GM12878 (cell line): ENCODE results near the gene ALDH1A3. TPM values are rescaled to one million over a fixed set of nuclear protein-coding genes. Genes with fewer than 3 reads are reported as not detected.

Experiments used
- ATAC-seq: fragments of 200-7000 bp; cut with Tn5 transposase; 3 replicates; pipeline ENCODE4 v1.9.1; 2020; ENCODE audit warnings: mild to moderate bottlenecking, moderate library complexity
- BruUV-seq: library from RNA; stranded (reverse); fragments of 400-500 nt; replicated peaks from 2 replicates; lab custom pipeline; 2021; lab: Mats Ljungman, UMichigan
- CTCF ChIA-PET: fragments of 300-600 bp; sonication (Branson Sonifier 250); formaldehyde crosslinking; extraction: SDS; loops from one replicate; lab custom pipeline; 2021; ENCODE audit warnings: inconsistent platforms; lab: Yijun Ruan, JAX
- POLR2A ChIA-PET: fragments of 350-600 bp; formaldehyde crosslinking; extraction: SDS; loops from one replicate; lab custom pipeline; 2021; ENCODE audit warnings: inconsistent platforms; lab: Charles Lee
- RAD21 ChIA-PET: fragments of 300-600 bp; sonication (Branson Sonifier 250); formaldehyde crosslinking; loops from one replicate; lab custom pipeline; 2023; ENCODE audit warnings: antibody characterized with exemption; ENCODE audit not compliant: unreplicated experiment; lab: Charles Lee
- SMC1A ChIA-PET: fragments of 300-600 bp; sonication (Branson Sonifier 250); formaldehyde crosslinking; loops from one replicate; lab custom pipeline; 2023; ENCODE audit not compliant: unreplicated experiment, uncharacterized antibody; lab: Charles Lee
- DNase-seq: peaks from one replicate; pipeline ENCODE4 v3.0.0-alpha.2; 2011; ENCODE audit warnings: low read depth, low spot score
- FAIRE-seq: peaks from 3 replicates; lab custom pipeline; 2011; peaks lifted over from hg19 to GRCh38; lab: Jason Lieb, UNC
- H2AFZ ChIP-seq: 2 replicates; pipeline ENCODE4 v1.6.0; 2011; ENCODE audit warnings: low read depth, low read length, control low read depth; ENCODE audit not compliant: control insufficient read depth
- H3K27ac ChIP-seq: 2 replicates; pipeline ENCODE4 v1.5.1; 2011; ENCODE audit warnings: control low read depth; ENCODE audit not compliant: control insufficient read depth, insufficient read depth
- H3K27me3 ChIP-seq, 2 experiments: replicated peaks in 1 of 2; 2 replicates each; pipeline versions ENCODE4 v1.6.0 to v1.6.1; 2011; ENCODE audit warnings: low read length in 1 of 2; ENCODE audit not compliant: control insufficient read depth in 2 of 2, insufficient read depth in 2 of 2
- H3K36me3 ChIP-seq, 2 experiments: 2 replicates each; pipeline ENCODE4 v1.5.1; 2011; ENCODE audit warnings: low read length in 1 of 2; ENCODE audit not compliant: control insufficient read depth in 2 of 2, insufficient read depth in 2 of 2
- H3K4me1 ChIP-seq: 2 replicates; pipeline ENCODE4 v1.6.1; 2011; ENCODE audit warnings: mild to moderate bottlenecking, low read length, moderate library complexity, mixed read lengths; ENCODE audit not compliant: control insufficient read depth, insufficient read depth
- H3K4me2 ChIP-seq: 2 replicates; pipeline ENCODE4 v1.6.0; 2011; ENCODE audit warnings: control low read depth; ENCODE audit not compliant: control insufficient read depth, insufficient read depth
- H3K4me3 ChIP-seq: fragments of 200-600 bp; sonication (generic); 2 replicates; pipeline ENCODE4 v1.5.1; 2016
- H3K79me2 ChIP-seq: 2 replicates; pipeline ENCODE4 v1.6.0; 2011; ENCODE audit warnings: low read length; ENCODE audit not compliant: control insufficient read depth, insufficient read depth
- H3K9ac ChIP-seq: 2 replicates; pipeline ENCODE4 v1.8.0; 2011; ENCODE audit warnings: low read length, control low read depth, mixed read lengths; ENCODE audit not compliant: control insufficient read depth, insufficient read depth
- H3K9me3 ChIP-seq: replicated peaks from 3 replicates; pipeline ENCODE4 v1.5.1; 2011; ENCODE audit warnings: mild to moderate bottlenecking, low read length; ENCODE audit not compliant: control insufficient read depth, insufficient read depth
- H4K20me1 ChIP-seq: 2 replicates; pipeline ENCODE4 v1.6.0; 2011; ENCODE audit not compliant: control insufficient read depth, insufficient read depth
- DPF2 ChIP-seq: fragments of 450-650 bp; IDR thresholded peaks from 2 replicates; pipeline ENCODE4 v1.6.1; 2017; ENCODE audit warnings: mild to moderate bottlenecking
- GATAD2B ChIP-seq: fragments of 450-650 bp; conservative IDR thresholded peaks from 2 replicates; pipeline ENCODE4 v1.6.1; 2017; ENCODE audit warnings: low read depth, mild to moderate bottlenecking, moderate library complexity
- IKZF1 ChIP-seq: fragments of 450-650 bp; conservative IDR thresholded peaks from 2 replicates; pipeline ENCODE4 v1.6.1; 2017; ENCODE audit warnings: antibody characterized with exemption, mild to moderate bottlenecking
- MYC ChIP-seq: IDR thresholded peaks from 2 replicates; pipeline ENCODE4 v1.6.1; 2011; ENCODE audit warnings: mild to moderate bottlenecking, low read length, moderate library complexity, inconsistent platforms; ENCODE audit not compliant: insufficient read depth, insufficient replicate concordance, insufficient read length, severe bottlenecking
- NR2F1 ChIP-seq: fragments of 450-650 bp; conservative IDR thresholded peaks from 2 replicates; pipeline ENCODE4 v1.6.1; 2017; ENCODE audit warnings: mild to moderate bottlenecking
- POLR2A ChIP-seq: IDR thresholded peaks from 2 replicates; pipeline ENCODE4 v1.6.1; 2011; ENCODE audit warnings: low read depth, mild to moderate bottlenecking, low read length
- POLR2AphosphoS5 ChIP-seq: IDR thresholded peaks from 2 replicates; pipeline ENCODE4 v1.6.1; 2011; ENCODE audit warnings: mild to moderate bottlenecking, low read length, inconsistent platforms
- POU2F2 ChIP-seq: IDR thresholded peaks from 3 replicates; pipeline ENCODE4 v1.6.1; 2011; ENCODE audit warnings: low read depth, mild to moderate bottlenecking, low read length, borderline replicate concordance
- SPI1 ChIP-seq: IDR thresholded peaks from 2 replicates; pipeline ENCODE4 v1.6.1; 2011; ENCODE audit warnings: low read depth, mild to moderate bottlenecking, low read length, moderate library complexity, borderline replicate concordance; ENCODE audit not compliant: insufficient read depth
- SREBF2 ChIP-seq: IDR thresholded peaks from 2 replicates; pipeline ENCODE4 v1.6.1; 2012; ENCODE audit warnings: mild to moderate bottlenecking, low read length
- STAT1 ChIP-seq: fragments of 450-650 bp; conservative IDR thresholded peaks from 2 replicates; pipeline ENCODE4 v1.6.1; 2014; ENCODE audit warnings: antibody characterized with exemption, mild to moderate bottlenecking
- TCF3 ChIP-seq: IDR thresholded peaks from 2 replicates; pipeline ENCODE4 v1.6.1; 2012; ENCODE audit warnings: low read depth, mild to moderate bottlenecking, low read length, borderline replicate concordance; ENCODE audit not compliant: insufficient read depth
- YY1 ChIP-seq: IDR thresholded peaks from 2 replicates; pipeline ENCODE4 v1.6.1; 2011; ENCODE audit warnings: low read depth, mild to moderate bottlenecking, low read length
- WGBS: methylation state at CpG from one replicate; pipeline ENCODE4 v1.1.6; 2016; ENCODE audit warnings: low lambda C conversion rate; ENCODE audit not compliant: insufficient replicate concordance, insufficient coverage; ENCODE audit errors: missing lambda C conversion rate; 5-methylcytosine and 5-hydroxymethylcytosine counted together
- in situ Hi-C: fragments of 300-500 bp; cut with MboI; formaldehyde crosslinking; loops from 9 replicates; pipeline ENCODE4 v1.14.3; 2018; ENCODE audit warnings: mixed read lengths
- intact Hi-C: fragments of 100-400 bp; cut with micrococcal nuclease; formaldehyde crosslinking; loops from one replicate; pipeline ENCODE4 v1.14.2; 2022; ENCODE audit not compliant: unreplicated experiment
- polyA plus RNA-seq, 11 experiments: library from polyadenylated mRNA; depleted of rRNA in 4 of 11; unstranded in 6 of 11; stranded (reverse) in 5 of 11; fragments of >200 nt; fragmentation: Nextera tagmentation in 4 of 11; fragmentation: Illumina TruSeq in 1 of 11; extraction: Ambion mirVana in 4 of 11; extraction: Trizol in 1 of 11; gene quantifications; 1 replicate in 1 of 11; 2 replicates in 10 of 11; pipeline versions ENCODE4 v1.2.1 to v1.2.3, GENCODE V29; 2011 to 2016; ENCODE audit warnings: inconsistent platforms in 2 of 11, missing spikeins in 2 of 11, low read depth in 1 of 11
- total RNA-seq, 4 experiments: library from RNA; depleted of rRNA in 3 of 4; stranded (reverse); fragments of >200 nt in 3 of 4; fragmentation: Illumina TruSeq in 1 of 4; extraction: Trizol in 1 of 4; gene quantifications; 2 replicates each; pipeline versions ENCODE4 v1.2.1 to v1.2.3, GENCODE V29; 2013 to 2021
- TF ChIP-seq, protein P1 (sequence below): fragments of 450-650 bp; conservative IDR thresholded peaks from 2 replicates; pipeline ENCODE4 v1.6.1; 2017; ENCODE audit warnings: mild to moderate bottlenecking, moderate library complexity
- TF ChIP-seq, protein P2 (sequence below): IDR thresholded peaks from 2 replicates; pipeline ENCODE4 v1.6.1; 2012; ENCODE audit warnings: improper control_type of control experiment, low read depth, low read length; ENCODE audit not compliant: insufficient replicate concordance

The ALDH1A3 gene
- total and polyA plus RNA-seq, 10 of the 15 experiments (the other 5 are each of a cell fraction or from before 2014, with no cell fraction given), result 0.06 to 0.69 (median 0.18) TPM

DNA sequence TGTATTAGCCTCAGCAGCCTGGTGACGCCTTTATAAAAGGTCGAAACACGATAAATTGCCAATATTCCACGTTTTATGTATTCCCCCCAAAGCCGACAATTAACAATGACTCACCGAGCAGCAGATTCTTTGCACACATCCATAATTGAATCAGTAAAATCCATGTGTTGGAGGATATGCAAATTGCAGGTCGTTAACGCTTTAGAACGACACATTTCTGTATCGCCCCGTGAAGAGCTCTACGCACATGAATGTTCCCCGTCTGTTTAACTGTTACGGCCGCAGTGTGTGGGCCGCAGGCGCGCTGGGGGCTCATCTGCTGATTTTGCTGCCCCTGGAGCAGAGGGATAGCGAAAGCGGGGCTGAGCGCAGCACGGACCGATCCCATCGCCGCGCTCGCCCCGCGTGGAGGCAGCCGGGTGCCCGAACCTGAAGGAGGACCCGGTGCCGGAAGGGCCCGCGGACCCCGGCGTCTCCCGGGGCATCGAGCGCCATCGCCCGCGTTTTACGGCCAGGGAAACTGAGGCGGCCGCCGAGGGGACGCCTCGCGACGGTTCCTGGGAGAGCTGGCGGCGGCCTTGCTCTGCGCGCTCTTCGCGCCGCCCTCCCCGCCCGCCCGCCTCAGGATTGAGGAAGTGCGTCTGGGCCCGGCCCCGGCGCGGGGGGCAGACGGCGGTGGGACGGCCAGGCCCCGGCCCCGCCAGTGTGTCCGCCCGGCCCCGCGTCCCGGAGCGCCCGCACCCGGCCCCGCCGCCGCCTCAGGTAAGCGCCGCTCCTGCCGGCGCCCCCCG is 39.3 kb downstream of the ALDH1A3 start, which contains the start of gene LRRK1:
LRRK1 (plus strand) TSS at position 668 of the 791 bp plus-strand sequence. CDS start 5,276 bp downstream, outside the sequence.
- H3K27ac ChIP-seq, result peak within 1 kb of the TSS; percentile 83
- H3K27me3 ChIP-seq, result no peaks in the 10 kb centered on the region
- ChIA-PET CTCF (interaction anchor here (0.6 to 11.5 kb wide), 27 partner anchors 10 to 370 kb away, joined by 3 to 567 read pairs (median 7); no protein-coding TSS in a partner anchor), RAD21 (interaction anchor here (0.6 to 11.1 kb wide), 14 partner anchors 11 to 340 kb away, joined by 3 to 287 read pairs (median 6); partner anchors contain the start of genes ASB7 and LINS1), POLR2A (interaction anchor here (0.9 to 7.9 kb wide), 8 partner anchors 8 to 89 kb away, joined by 3 to 97 read pairs (median 6); no protein-coding TSS in a partner anchor), SMC1A (interaction anchor here (0.7 to 11.6 kb wide), 20 partner anchors 10 to 338 kb away, joined by 3 to 316 read pairs (median 6); no protein-coding TSS in a partner anchor)
- peak within 1 kb of the TSS; percentile 85 for H2AFZ ChIP-seq
- DNase-seq (no peak), FAIRE-seq (no peak), ATAC-seq (peak; percentile 44)
- no TSS peak for BruUV-seq
- in situ Hi-C loops, result loop anchor here (5.0 kb wide), 1 partner anchor 88 kb away; no protein-coding TSS in a partner anchor
- H3K4me3 ChIP-seq, result peak within 1 kb of the TSS; percentile 89
- no peaks in the 10 kb centered on the region for H3K36me3 ChIP-seq
- peak within 1 kb of the TSS; percentile 94 for H3K4me2 ChIP-seq
- H3K9me3 ChIP-seq, result no peaks in the 10 kb centered on the region; the same call in 2 of the 3 replicates
- peak within 1 kb of the TSS; percentile 92 for H3K9ac ChIP-seq
- intact Hi-C loops, result loop anchor here (1.0 to 5.0 kb wide), 3 partner anchors 88 to 338 kb away; no protein-coding TSS in a partner anchor
- 4% methylated on average over 61 of the region's 87 CpGs for WGBS
- H4K20me1 ChIP-seq, result no peaks in the 10 kb centered on the region
- peaks cover 52% of the 10 kb centered on the region for H3K79me2 ChIP-seq
- peaks cover 28% of the 10 kb centered on the region for H3K4me1 ChIP-seq
- TF ChIP-seq POLR2A (peak; percentile 74), YY1 (peak; percentile 6; the same call in 1 of the 2 replicates), STAT1 (no peak), SPI1 (peak; percentile 80), IKZF1 (peak; percentile 66), GATAD2B (peak; percentile 8; the same call in 1 of the 2 replicates), SREBF2 (no peak), POLR2AphosphoS5 (0 out of 2 replicates have a peak, but pooled peaks have one; percentile 42), MYC (peak; percentile 3), POU2F2 (peak; percentile 95), TCF3 (no peak), NR2F1 (no peak), DPF2 (peak; percentile 35)
- TF ChIP-seq, protein P1, sequence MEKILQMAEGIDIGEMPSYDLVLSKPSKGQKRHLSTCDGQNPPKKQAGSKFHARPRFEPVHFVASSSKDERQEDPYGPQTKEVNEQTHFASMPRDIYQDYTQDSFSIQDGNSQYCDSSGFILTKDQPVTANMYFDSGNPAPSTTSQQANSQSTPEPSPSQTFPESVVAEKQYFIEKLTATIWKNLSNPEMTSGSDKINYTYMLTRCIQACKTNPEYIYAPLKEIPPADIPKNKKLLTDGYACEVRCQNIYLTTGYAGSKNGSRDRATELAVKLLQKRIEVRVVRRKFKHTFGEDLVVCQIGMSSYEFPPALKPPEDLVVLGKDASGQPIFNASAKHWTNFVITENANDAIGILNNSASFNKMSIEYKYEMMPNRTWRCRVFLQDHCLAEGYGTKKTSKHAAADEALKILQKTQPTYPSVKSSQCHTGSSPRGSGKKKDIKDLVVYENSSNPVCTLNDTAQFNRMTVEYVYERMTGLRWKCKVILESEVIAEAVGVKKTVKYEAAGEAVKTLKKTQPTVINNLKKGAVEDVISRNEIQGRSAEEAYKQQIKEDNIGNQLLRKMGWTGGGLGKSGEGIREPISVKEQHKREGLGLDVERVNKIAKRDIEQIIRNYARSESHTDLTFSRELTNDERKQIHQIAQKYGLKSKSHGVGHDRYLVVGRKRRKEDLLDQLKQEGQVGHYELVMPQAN, result peak; percentile 51
- TF ChIP-seq, protein P2, sequence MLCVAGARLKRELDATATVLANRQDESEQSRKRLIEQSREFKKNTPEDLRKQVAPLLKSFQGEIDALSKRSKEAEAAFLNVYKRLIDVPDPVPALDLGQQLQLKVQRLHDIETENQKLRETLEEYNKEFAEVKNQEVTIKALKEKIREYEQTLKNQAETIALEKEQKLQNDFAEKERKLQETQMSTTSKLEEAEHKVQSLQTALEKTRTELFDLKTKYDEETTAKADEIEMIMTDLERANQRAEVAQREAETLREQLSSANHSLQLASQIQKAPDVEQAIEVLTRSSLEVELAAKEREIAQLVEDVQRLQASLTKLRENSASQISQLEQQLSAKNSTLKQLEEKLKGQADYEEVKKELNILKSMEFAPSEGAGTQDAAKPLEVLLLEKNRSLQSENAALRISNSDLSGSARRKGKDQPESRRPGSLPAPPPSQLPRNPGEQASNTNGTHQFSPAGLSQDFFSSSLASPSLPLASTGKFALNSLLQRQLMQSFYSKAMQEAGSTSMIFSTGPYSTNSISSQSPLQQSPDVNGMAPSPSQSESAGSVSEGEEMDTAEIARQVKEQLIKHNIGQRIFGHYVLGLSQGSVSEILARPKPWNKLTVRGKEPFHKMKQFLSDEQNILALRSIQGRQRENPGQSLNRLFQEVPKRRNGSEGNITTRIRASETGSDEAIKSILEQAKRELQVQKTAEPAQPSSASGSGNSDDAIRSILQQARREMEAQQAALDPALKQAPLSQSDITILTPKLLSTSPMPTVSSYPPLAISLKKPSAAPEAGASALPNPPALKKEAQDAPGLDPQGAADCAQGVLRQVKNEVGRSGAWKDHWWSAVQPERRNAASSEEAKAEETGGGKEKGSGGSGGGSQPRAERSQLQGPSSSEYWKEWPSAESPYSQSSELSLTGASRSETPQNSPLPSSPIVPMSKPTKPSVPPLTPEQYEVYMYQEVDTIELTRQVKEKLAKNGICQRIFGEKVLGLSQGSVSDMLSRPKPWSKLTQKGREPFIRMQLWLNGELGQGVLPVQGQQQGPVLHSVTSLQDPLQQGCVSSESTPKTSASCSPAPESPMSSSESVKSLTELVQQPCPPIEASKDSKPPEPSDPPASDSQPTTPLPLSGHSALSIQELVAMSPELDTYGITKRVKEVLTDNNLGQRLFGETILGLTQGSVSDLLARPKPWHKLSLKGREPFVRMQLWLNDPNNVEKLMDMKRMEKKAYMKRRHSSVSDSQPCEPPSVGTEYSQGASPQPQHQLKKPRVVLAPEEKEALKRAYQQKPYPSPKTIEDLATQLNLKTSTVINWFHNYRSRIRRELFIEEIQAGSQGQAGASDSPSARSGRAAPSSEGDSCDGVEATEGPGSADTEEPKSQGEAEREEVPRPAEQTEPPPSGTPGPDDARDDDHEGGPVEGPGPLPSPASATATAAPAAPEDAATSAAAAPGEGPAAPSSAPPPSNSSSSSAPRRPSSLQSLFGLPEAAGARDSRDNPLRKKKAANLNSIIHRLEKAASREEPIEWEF, result no peak
